Activated CD8-positive, alpha-beta T cell treated with anti-CD3 and anti-CD28 coated beads for 36 hours (primary cell): ENCODE measurements around the gene CFI. TPM values are rescaled to one million over a fixed set of nuclear protein-coding genes. Genes with fewer than 3 reads are reported as not detected.

ENCODE experiments used
- ATAC-seq: fragments of 200-7000 bp; cut with Tn5 transposase; one replicate; pipeline ENCODE4 v1.10.0; 2021; ENCODE audit warnings: mild to moderate bottlenecking, moderate library complexity
- CTCF ChIA-PET: fragments of 350-600 bp; sonication (Branson Sonifier 250); formaldehyde crosslinking; loops from one replicate; lab custom pipeline; 2021; ENCODE audit warnings: antibody characterized with exemption; lab: Charles Lee
- POLR2A ChIA-PET: fragments of 350-600 bp; sonication (Branson Sonifier 250); formaldehyde crosslinking; loops from one replicate; lab custom pipeline; 2021; ENCODE audit warnings: antibody characterized with exemption; lab: Charles Lee
- DNase-seq: peaks from one replicate; pipeline ENCODE4 v3.0.0-alpha.2; 2020
- H3K27ac Mint-ChIP-seq: one replicate; pipeline ENCODE4 v1.8.0; 2021; ENCODE audit warnings: mild to moderate bottlenecking, mixed read lengths
- H3K27me3 Mint-ChIP-seq: one replicate; pipeline ENCODE4 v1.8.0; 2021; ENCODE audit warnings: mixed read lengths
- H3K36me3 Mint-ChIP-seq: one replicate; pipeline ENCODE4 v1.8.0; 2021; ENCODE audit warnings: low read depth, mixed read lengths
- H3K4me1 Mint-ChIP-seq: one replicate; pipeline ENCODE4 v1.8.0; 2021; ENCODE audit warnings: low read depth, mixed read lengths
- H3K4me3 Mint-ChIP-seq: one replicate; pipeline ENCODE4 v1.8.0; 2021; ENCODE audit warnings: mild to moderate bottlenecking, moderate library complexity, mixed read lengths
- H3K9me3 Mint-ChIP-seq: one replicate; pipeline ENCODE4 v1.8.0; 2021; ENCODE audit warnings: mixed read lengths
- intact Hi-C: fragments of 100-400 bp; cut with micrococcal nuclease; formaldehyde crosslinking; loops from one replicate; pipeline ENCODE4 v1.10.0; 2022
- total RNA-seq, 2 experiments: library from RNA; stranded (reverse); gene quantifications; one replicate each; pipeline ENCODE4 v1.2.3, GENCODE V29; 2021
- TF ChIP-seq, protein P1 (sequence below): fragments of 200-600 bp; IDR thresholded peaks from one replicate; pipeline ENCODE4 v1.8.0; 2022; ENCODE audit warnings: antibody characterized with exemption, mild to moderate bottlenecking

CFI gene
- total RNA-seq, 2 experiments from 2014 or later = not detected

DNA sequence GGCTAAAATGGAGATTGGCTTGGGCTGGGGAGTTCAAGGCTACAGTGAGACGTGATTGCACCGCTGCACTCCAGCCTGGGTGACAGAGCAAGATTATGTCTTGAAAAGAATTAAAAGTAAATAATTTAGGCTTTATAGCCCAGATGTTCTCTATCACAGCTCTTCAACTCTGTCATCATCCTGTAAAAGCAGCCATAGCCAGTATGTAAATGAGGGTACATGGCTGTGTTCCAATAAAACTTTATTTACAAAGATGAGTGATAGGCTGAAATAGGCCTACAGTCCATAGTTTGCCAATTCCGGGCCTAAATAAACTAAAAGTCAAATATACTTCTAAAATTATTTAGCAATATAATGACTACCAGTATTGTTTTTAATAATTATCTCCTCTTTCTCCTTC lies 35.2 kb upstream of the CFI start:
- no peaks in the 10 kb centered on the region for H3K36me3 Mint-ChIP-seq
- POLR2A ChIA-PET = no interaction called here
- DNase-seq (no peak), ATAC-seq (no peak)
- H3K9me3 Mint-ChIP-seq = no peaks in the 10 kb centered on the region
- no peaks in the 10 kb centered on the region for H3K4me1 Mint-ChIP-seq
- no peak overlapping the region for H3K4me3 Mint-ChIP-seq
- H3K27me3 Mint-ChIP-seq = no peaks in the 10 kb centered on the region
- intact Hi-C loops = no loop called here
- H3K27ac Mint-ChIP-seq = no peak overlapping the region
- CTCF ChIA-PET = no interaction called here
- TF ChIP-seq, protein P1, sequence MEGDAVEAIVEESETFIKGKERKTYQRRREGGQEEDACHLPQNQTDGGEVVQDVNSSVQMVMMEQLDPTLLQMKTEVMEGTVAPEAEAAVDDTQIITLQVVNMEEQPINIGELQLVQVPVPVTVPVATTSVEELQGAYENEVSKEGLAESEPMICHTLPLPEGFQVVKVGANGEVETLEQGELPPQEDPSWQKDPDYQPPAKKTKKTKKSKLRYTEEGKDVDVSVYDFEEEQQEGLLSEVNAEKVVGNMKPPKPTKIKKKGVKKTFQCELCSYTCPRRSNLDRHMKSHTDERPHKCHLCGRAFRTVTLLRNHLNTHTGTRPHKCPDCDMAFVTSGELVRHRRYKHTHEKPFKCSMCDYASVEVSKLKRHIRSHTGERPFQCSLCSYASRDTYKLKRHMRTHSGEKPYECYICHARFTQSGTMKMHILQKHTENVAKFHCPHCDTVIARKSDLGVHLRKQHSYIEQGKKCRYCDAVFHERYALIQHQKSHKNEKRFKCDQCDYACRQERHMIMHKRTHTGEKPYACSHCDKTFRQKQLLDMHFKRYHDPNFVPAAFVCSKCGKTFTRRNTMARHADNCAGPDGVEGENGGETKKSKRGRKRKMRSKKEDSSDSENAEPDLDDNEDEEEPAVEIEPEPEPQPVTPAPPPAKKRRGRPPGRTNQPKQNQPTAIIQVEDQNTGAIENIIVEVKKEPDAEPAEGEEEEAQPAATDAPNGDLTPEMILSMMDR = no peak

DNA sequence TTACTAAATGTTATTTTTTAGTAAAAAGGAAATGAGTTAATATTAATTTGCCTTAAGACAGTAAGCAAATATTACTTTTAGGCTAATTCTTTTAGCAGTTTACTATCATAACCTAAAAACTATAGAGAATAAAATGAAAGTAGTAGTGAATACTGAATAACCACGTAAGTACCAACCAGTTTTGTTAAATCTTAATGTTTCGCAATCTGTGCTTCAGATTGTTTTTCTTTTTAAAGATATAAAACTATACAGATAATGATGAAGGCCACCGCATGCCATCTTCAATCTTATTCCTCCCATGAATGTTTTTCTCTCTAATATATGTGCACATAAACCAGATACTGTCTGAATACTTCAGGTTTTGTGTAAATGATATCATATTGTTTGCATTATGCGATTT lies 32.0 kb upstream of the CFI start:
- Mint-ChIP-seq H3K27ac (no peak overlapping the region), H3K27me3 (no peaks in the 10 kb centered on the region), H3K4me3 (no peak overlapping the region), H3K36me3 (no peaks in the 10 kb centered on the region), H3K4me1 (no peaks in the 10 kb centered on the region), H3K9me3 (no peaks in the 10 kb centered on the region)
- TF ChIP-seq, protein P1 = no peak
- POLR2A ChIA-PET = no interaction called here
- intact Hi-C loops = no loop called here
- ATAC-seq (no peak), DNase-seq (no peak)
- CTCF ChIA-PET = no interaction called here

DNA sequence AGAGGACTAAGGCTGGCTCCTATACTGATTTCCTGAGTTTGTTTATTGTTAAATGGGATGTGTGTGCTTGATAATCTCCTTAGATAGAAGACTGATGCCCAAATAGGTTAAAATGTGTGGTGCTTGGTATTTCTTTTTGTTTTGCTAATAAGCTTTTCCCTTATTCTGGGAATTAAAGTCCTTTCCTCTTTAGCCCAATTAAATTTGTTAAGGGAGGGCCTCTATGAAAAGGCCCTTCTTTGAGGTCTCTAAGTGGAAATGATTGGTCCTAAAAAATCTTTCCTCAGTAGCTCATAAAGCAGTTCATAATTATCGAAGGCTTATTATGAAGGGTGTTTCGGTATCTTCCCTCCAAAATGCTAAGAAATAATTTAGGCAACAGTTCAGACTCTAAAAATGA lies 25.9 kb upstream of the CFI start, which contains the start of gene RRH:
Gene RRH, plus strand, starts transcription at position 301 of the 400 bp plus-strand sequence. Its CDS starts 56 bp downstream, at position 357.
- CTCF ChIA-PET = interaction anchor here (1.4 to 3.0 kb wide), 4 partner anchors 11 to 396 kb away, joined by 3 to 17 read pairs (median 4); no protein-coding TSS in a partner anchor
- no peak within 1 kb of the TSS for H3K4me3 Mint-ChIP-seq
- no peaks in the 10 kb centered on the region for H3K27me3 Mint-ChIP-seq
- peaks cover 14% of the 10 kb centered on the region for H3K36me3 Mint-ChIP-seq
- DNase-seq (no peak), ATAC-seq (no peak)
- TF ChIP-seq, protein P1 = no peak
- intact Hi-C loops = no loop called here
- H3K9me3 Mint-ChIP-seq = no peaks in the 10 kb centered on the region
- H3K4me1 Mint-ChIP-seq = peaks cover 4% of the 10 kb centered on the region
- H3K27ac Mint-ChIP-seq = no peak within 1 kb of the TSS
- POLR2A ChIA-PET = no interaction called here

DNA sequence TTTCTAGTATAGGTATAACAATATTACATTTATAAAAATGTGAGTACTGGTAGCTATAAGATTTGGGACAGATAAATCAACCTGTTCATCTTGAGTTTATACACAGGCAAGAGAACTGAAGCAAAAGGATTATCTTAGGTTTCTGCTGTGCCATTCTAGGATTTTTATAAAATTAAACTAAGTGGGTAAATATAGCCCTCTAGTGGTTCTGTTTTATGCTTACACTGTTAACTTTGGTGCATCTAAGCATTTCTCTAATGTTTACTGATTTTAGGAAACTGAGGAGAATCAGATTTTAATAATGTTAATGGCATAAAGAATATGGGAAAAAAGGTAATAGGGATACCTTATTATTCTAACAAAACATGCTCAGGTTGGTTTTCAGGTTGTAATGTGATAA lies 24.9 kb upstream of the CFI start:
- ChIA-PET CTCF (interaction anchor here (0.6 to 3.0 kb wide), 12 partner anchors 10 to 407 kb away, joined by 3 to 17 read pairs (median 3); no protein-coding TSS in a partner anchor), POLR2A (no interaction called here)
- Mint-ChIP-seq H3K36me3 (peaks cover 19% of the 10 kb centered on the region), H3K4me1 (peaks cover 6% of the 10 kb centered on the region), H3K27ac (no peak overlapping the region), H3K27me3 (no peaks in the 10 kb centered on the region), H3K4me3 (no peak overlapping the region), H3K9me3 (no peaks in the 10 kb centered on the region)
- TF ChIP-seq, protein P1 = peak; percentile 50
- intact Hi-C loops = no loop called here
- no peak for ATAC-seq
- no peak for DNase-seq

DNA sequence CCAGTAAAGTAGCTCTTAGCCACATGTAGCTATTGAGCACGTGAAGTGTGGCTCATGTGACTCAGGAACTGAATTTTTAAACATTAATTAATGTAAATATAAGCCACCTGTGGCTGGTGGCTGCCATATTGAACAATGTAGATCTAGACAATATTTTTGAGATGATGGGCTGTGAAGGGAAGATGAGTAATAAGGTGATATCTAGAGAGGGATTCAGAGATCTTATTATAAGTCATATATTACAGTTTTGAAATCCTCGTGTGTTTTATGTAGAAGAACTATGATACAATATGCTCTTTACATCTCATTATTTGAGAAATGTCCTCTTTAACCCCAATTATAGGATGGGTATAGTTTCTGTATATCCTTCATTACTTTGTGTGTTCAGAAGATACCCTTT lies 19.4 kb upstream of the CFI start:
- Mint-ChIP-seq H3K4me3 (no peak overlapping the region), H3K36me3 (peaks cover 63% of the 10 kb centered on the region), H3K27me3 (no peaks in the 10 kb centered on the region), H3K9me3 (no peaks in the 10 kb centered on the region), H3K27ac (peak overlapping the region; percentile 64), H3K4me1 (peaks cover 57% of the 10 kb centered on the region)
- ChIA-PET POLR2A (no interaction called here), CTCF (interaction anchor here (1.0 kb wide), 1 partner anchor 118 kb away, joined by 3 read pairs; the partner anchor contains the start of gene CASP6)
- TF ChIP-seq, protein P1 = no peak
- intact Hi-C loops = no loop called here
- no peak for DNase-seq
- ATAC-seq = peak; percentile 42
